ENCODE data around the gene ZNF630. TPM values are rescaled to one million over a fixed set of nuclear protein-coding genes. Genes with fewer than 3 reads are reported as not detected.
"Not testable (repeated sequence)": the region's sequence is repeated elsewhere in the genome, so short reads cannot be mapped to it uniquely, and the experiment has no call there.

ZNF630 gene
- total RNA-seq, 2 experiments from 2014 or later: 1.3 to 2.7 TPM

DNA sequence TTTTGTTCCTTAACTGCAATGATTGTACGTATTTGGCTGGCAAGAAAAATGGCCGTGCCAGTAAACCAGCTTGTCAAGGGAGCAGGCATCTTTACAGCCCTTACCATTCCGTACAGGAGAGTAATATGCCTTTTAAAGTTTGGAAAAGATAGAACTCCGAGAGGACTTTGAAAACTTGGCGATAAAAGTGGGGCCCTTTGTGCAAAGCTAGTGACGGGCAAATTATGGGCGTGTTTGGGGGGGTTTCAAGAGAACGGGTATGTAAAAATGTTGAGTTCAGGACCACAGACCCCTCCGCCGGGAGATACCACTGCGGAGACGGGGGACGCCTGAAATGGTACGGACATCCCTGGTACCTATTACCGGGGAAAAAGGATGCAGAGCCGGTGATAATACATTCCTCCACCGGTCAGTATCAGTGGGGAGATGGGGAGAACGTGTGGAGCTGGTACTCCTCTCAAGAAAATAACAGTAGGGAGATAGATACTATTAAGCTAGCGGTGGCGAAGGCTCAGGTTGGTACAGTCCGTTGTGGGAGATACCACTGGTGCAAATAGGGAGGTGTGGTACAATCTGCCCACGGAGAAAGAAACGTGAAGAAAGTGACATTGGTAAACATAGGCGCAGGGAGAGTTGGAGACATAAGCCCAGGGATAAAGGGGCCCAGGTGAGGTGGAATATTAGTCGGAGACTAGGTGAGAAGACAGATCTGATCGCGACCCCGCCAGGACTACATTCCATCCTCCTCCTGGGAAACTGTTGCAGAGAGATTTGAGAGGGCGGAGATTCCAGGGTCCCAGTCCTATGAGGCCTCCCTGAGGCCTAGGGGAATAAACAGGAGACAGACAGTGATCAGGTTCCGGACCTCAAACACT is 50.2 kb downstream of the ZNF630 start:
- peak; percentile 83 for DNase-seq (ENCODE audit: low spot score)
- Histone ChIP-seq H3K9me3 (ENCODE audit: low read length) (no peaks in the 10 kb centered on the region), H2AFZ (ENCODE audit: low read length) (peak overlapping the region; percentile 95), H4K20me1 (ENCODE audit: insufficient read depth, low read length) (no peaks in the 10 kb centered on the region), H3K4me3 (ENCODE audit: low read depth, low read length, poor library complexity, severe bottlenecking) (peak overlapping the region; percentile 75), H3K36me3 (ENCODE audit: insufficient read depth, low read length) (no peaks in the 10 kb centered on the region), H3K79me2 (ENCODE audit: insufficient read depth, low read depth, low read length) (no peaks in the 10 kb centered on the region), H3K9me2 (ENCODE audit: insufficient read depth, low read length) (no peaks in the 10 kb centered on the region), H3K4me1 (ENCODE audit: insufficient read depth, low read length, poor library complexity, severe bottlenecking) (no peaks in the 10 kb centered on the region), H3K4me2 (ENCODE audit: low read length) (peak overlapping the region; percentile 80), H3K27ac (ENCODE audit: low read depth, low read length, poor library complexity, severe bottlenecking) (peak overlapping the region; percentile 60)
- intact Hi-C loops (cut with micrococcal nuclease; ENCODE audit: unreplicated experiment): loop anchor here (10.0 kb wide), 1 partner anchor 366 kb away; the partner anchor contains the start of genes ELK1 and UXT
- BruUV-seq (replicated peaks): no TSS peak
- CTCF ChIA-PET (ENCODE audit: unreplicated experiment): no interaction called here
- TF ChIP-seq, protein P1, sequence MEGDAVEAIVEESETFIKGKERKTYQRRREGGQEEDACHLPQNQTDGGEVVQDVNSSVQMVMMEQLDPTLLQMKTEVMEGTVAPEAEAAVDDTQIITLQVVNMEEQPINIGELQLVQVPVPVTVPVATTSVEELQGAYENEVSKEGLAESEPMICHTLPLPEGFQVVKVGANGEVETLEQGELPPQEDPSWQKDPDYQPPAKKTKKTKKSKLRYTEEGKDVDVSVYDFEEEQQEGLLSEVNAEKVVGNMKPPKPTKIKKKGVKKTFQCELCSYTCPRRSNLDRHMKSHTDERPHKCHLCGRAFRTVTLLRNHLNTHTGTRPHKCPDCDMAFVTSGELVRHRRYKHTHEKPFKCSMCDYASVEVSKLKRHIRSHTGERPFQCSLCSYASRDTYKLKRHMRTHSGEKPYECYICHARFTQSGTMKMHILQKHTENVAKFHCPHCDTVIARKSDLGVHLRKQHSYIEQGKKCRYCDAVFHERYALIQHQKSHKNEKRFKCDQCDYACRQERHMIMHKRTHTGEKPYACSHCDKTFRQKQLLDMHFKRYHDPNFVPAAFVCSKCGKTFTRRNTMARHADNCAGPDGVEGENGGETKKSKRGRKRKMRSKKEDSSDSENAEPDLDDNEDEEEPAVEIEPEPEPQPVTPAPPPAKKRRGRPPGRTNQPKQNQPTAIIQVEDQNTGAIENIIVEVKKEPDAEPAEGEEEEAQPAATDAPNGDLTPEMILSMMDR (conservative IDR thresholded peaks at IDR 0.05; ENCODE audit: low read length): no peak
- no peak for TF ChIP-seq EZH2phosphoT487 (IDR thresholded peaks at IDR 0.05; ENCODE audit: borderline replicate concordance, low read depth, low read length)
- POLR2A ChIA-PET: interaction anchor here (0.6 kb wide), 1 partner anchor 186 kb away, joined by 4 read pairs; no protein-coding TSS in a partner anchor

DNA sequence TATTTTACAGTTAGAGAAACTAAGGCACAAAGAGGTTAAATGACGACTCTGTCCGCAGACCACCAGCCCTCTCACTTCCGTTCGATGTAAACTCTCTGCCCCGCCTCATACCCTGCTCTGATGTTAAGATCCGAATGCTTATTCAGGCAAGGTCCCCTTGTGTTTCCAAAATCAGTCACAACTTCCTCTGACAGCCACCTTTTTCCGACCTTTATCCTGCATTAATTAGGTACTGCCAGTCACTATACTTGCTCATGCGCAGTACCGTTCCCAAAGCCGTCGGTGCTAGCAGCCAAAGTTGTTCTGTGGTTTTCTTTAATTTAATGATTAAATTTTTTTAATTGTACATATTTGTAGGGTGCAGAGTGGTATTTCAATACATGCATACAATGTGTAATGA is 51.0 kb downstream of the ZNF630 start:
- intact Hi-C loops (cut with micrococcal nuclease; ENCODE audit: unreplicated experiment): loop anchor here (10.0 kb wide), 1 partner anchor 366 kb away; the partner anchor contains the start of genes ELK1 and UXT
- H3K36me3 ChIP-seq (ENCODE audit: insufficient read depth, low read length); H3K9me3 ChIP-seq (ENCODE audit: low read length); H3K9me2 ChIP-seq (ENCODE audit: insufficient read depth, low read length); H3K4me1 ChIP-seq (ENCODE audit: insufficient read depth, low read length, poor library complexity, severe bottlenecking); CTCF ChIA-PET (ENCODE audit: unreplicated experiment); POLR2A ChIA-PET; H3K79me2 ChIP-seq (ENCODE audit: insufficient read depth, low read depth, low read length); H3K27ac ChIP-seq (ENCODE audit: low read depth, low read length, poor library complexity, severe bottlenecking); BruUV-seq (replicated peaks); H4K20me1 ChIP-seq (ENCODE audit: insufficient read depth, low read length); DNase-seq (ENCODE audit: low spot score): not testable (repeated sequence)
- Histone ChIP-seq H3K4me3 (ENCODE audit: low read depth, low read length, poor library complexity, severe bottlenecking) (peak overlapping the region; percentile 75), H2AFZ (ENCODE audit: low read length) (peak overlapping the region; percentile 95; the same call in 1 of the 2 replicates), H3K4me2 (ENCODE audit: low read length) (peak overlapping the region; percentile 80)

GRCh38 chrX:48019892-48020291 is 51.5 kb downstream of the ZNF630 start:
- intact Hi-C loops (cut with micrococcal nuclease; ENCODE audit: unreplicated experiment): loop anchor here (10.0 kb wide), 1 partner anchor 365 kb away; the partner anchor contains the start of genes ELK1 and UXT
- CTCF ChIA-PET (ENCODE audit: unreplicated experiment); H3K4me2 ChIP-seq (ENCODE audit: low read length); POLR2A ChIA-PET; DNase-seq (ENCODE audit: low spot score); H3K79me2 ChIP-seq (ENCODE audit: insufficient read depth, low read depth, low read length); H2AFZ ChIP-seq (ENCODE audit: low read length); H3K4me3 ChIP-seq (ENCODE audit: low read depth, low read length, poor library complexity, severe bottlenecking); H3K4me1 ChIP-seq (ENCODE audit: insufficient read depth, low read length, poor library complexity, severe bottlenecking); BruUV-seq (replicated peaks); H3K36me3 ChIP-seq (ENCODE audit: insufficient read depth, low read length); H3K27ac ChIP-seq (ENCODE audit: low read depth, low read length, poor library complexity, severe bottlenecking); H3K9me2 ChIP-seq (ENCODE audit: insufficient read depth, low read length); H3K9me3 ChIP-seq (ENCODE audit: low read length); H4K20me1 ChIP-seq (ENCODE audit: insufficient read depth, low read length): not testable (repeated sequence)

- CTCF ChIA-PET (ENCODE audit: unreplicated experiment); POLR2A ChIA-PET: not testable (repeated sequence)
Observed at GRCh38 chrX:48016583-48017310, 54.7 kb downstream of the ZNF630 start.

GRCh38 chrX:48009445-48009960 is 61.9 kb downstream of the ZNF630 start:
- H3K79me2 ChIP-seq (ENCODE audit: insufficient read depth, low read depth, low read length); POLR2A ChIA-PET; H3K27ac ChIP-seq (ENCODE audit: low read depth, low read length, poor library complexity, severe bottlenecking); DNase-seq (ENCODE audit: low spot score); H3K36me3 ChIP-seq (ENCODE audit: insufficient read depth, low read length); BruUV-seq (replicated peaks); H3K4me2 ChIP-seq (ENCODE audit: low read length); H3K9me2 ChIP-seq (ENCODE audit: insufficient read depth, low read length); H3K4me3 ChIP-seq (ENCODE audit: low read depth, low read length, poor library complexity, severe bottlenecking); intact Hi-C loops (cut with micrococcal nuclease; ENCODE audit: unreplicated experiment); H4K20me1 ChIP-seq (ENCODE audit: insufficient read depth, low read length); H3K9me3 ChIP-seq (ENCODE audit: low read length); CTCF ChIA-PET (ENCODE audit: unreplicated experiment); H3K4me1 ChIP-seq (ENCODE audit: insufficient read depth, low read length, poor library complexity, severe bottlenecking); H2AFZ ChIP-seq (ENCODE audit: low read length): not testable (repeated sequence)

More at GRCh38 chrX:48016583-48017310, 54.7 kb downstream of the ZNF630 start:
- H3K27ac ChIP-seq (ENCODE audit: low read depth, low read length, poor library complexity, severe bottlenecking); DNase-seq (ENCODE audit: low spot score); H3K36me3 ChIP-seq (ENCODE audit: insufficient read depth, low read length); H3K9me2 ChIP-seq (ENCODE audit: insufficient read depth, low read length); BruUV-seq (replicated peaks); H3K4me1 ChIP-seq (ENCODE audit: insufficient read depth, low read length, poor library complexity, severe bottlenecking); H3K79me2 ChIP-seq (ENCODE audit: insufficient read depth, low read depth, low read length); H3K4me2 ChIP-seq (ENCODE audit: low read length); H3K4me3 ChIP-seq (ENCODE audit: low read depth, low read length, poor library complexity, severe bottlenecking); H4K20me1 ChIP-seq (ENCODE audit: insufficient read depth, low read length); intact Hi-C loops (cut with micrococcal nuclease; ENCODE audit: unreplicated experiment); H2AFZ ChIP-seq (ENCODE audit: low read length); H3K9me3 ChIP-seq (ENCODE audit: low read length): not testable (repeated sequence)
